CD4-positive, alpha-beta T cell (primary cell): Measurements from ENCODE around the gene EHMT2. TPM values are rescaled to one million over a fixed set of nuclear protein-coding genes. Genes with fewer than 3 reads are reported as not detected.
A peak's percentile ranks its signal among the peaks of the same experiment; 100 is the strongest.

Experiments
- ATAC-seq: fragments of 200-7000 bp; cut with Tn5 transposase; one replicate; pipeline ENCODE4 v1.10.0; 2022; ENCODE audit warnings: mild to moderate bottlenecking; ENCODE audit not compliant: poor library complexity
- CTCF ChIA-PET: fragments of 350-600 bp; sonication (Branson Sonifier 250); formaldehyde crosslinking; loops from one replicate; lab custom pipeline; 2021; ENCODE audit warnings: antibody characterized with exemption, inconsistent platforms; lab: Charles Lee
- POLR2A ChIA-PET: fragments of 350-600 bp; sonication (Branson Sonifier 250); formaldehyde crosslinking; loops from one replicate; lab custom pipeline; 2021; ENCODE audit warnings: antibody characterized with exemption, inconsistent platforms; lab: Charles Lee
- DNase-seq, 14 experiments: peaks; one replicate each; pipeline ENCODE4 v3.0.0-alpha.2; 2013 to 2020; ENCODE audit warnings: mixed read lengths in 2 of 14
- H3K27ac ChIP-seq, 2 donors: one replicate each; pipeline versions ENCODE4 v1.5.1 to v1.7.0; 2013; ENCODE audit warnings: low read length in 2 of 2, low read depth in 1 of 2, mild to moderate bottlenecking in 1 of 2
- H3K27me3 ChIP-seq, 2 experiments: 1 replicate in 1 of 2; 2 replicates in 1 of 2; pipeline versions ENCODE4 v1.6.1 to v1.7.0; 2013; ENCODE audit warnings: low read length in 2 of 2, control low read depth in 1 of 2, mild to moderate bottlenecking in 1 of 2, moderate library complexity in 1 of 2; ENCODE audit not compliant: insufficient read depth in 2 of 2, control insufficient read depth in 1 of 2
- H3K36me3 ChIP-seq: one replicate; pipeline ENCODE4 v1.6.1; 2013; ENCODE audit warnings: low read length, control low read depth; ENCODE audit not compliant: insufficient read depth
- H3K4me1 ChIP-seq: one replicate; pipeline ENCODE4 v1.6.1; 2013; ENCODE audit warnings: low read length, control low read depth; ENCODE audit not compliant: insufficient read depth
- H3K4me3 ChIP-seq: one replicate; pipeline ENCODE4 v1.5.1; 2013; ENCODE audit warnings: mild to moderate bottlenecking, low read length, moderate library complexity
- H3K9me3 ChIP-seq, 2 experiments: 1 replicate in 1 of 2; 2 replicates in 1 of 2; pipeline versions ENCODE4 v1.6.1 to v1.7.0; 2013; ENCODE audit warnings: low read length in 2 of 2, mild to moderate bottlenecking in 2 of 2, control low read depth in 1 of 2, moderate library complexity in 1 of 2; ENCODE audit not compliant: control insufficient read depth in 1 of 2, insufficient read depth in 1 of 2
- H3K27ac Mint-ChIP-seq: one replicate; pipeline ENCODE4 v1.8.0; 2020; ENCODE audit warnings: mixed read lengths
- H3K27me3 Mint-ChIP-seq: one replicate; pipeline ENCODE4 v1.8.0; 2021; ENCODE audit warnings: mixed read lengths
- H3K36me3 Mint-ChIP-seq: one replicate; pipeline ENCODE4 v1.8.0; 2021; ENCODE audit warnings: low read depth, mixed read lengths
- H3K4me1 Mint-ChIP-seq: one replicate; pipeline ENCODE4 v1.8.0; 2021; ENCODE audit warnings: low read depth, mixed read lengths
- H3K4me3 Mint-ChIP-seq: one replicate; pipeline ENCODE4 v1.8.0; 2020; ENCODE audit warnings: mild to moderate bottlenecking, mixed read lengths
- H3K9me3 Mint-ChIP-seq: one replicate; pipeline ENCODE4 v1.8.0; 2020; ENCODE audit warnings: mixed read lengths
- intact Hi-C, 2 experiments: fragments of 100-400 bp; cut with DNase I in 1 of 2; cut with micrococcal nuclease in 1 of 2; formaldehyde crosslinking; loops; one replicate each; pipeline versions ENCODE4 v1.15.1 to v1.9.0; 2023 to 2025; cut with DNase I, micrococcal nuclease
- total RNA-seq, 174 experiments: library from RNA in 2 of 174; stranded (reverse) in 2 of 174; gene quantifications; one replicate each; pipeline ENCODE4 v1.2.3 and lab custom pipeline; 2021 to 2026
- TF ChIP-seq, protein P1 (sequence below): fragments of 200-600 bp; IDR thresholded peaks from one replicate; pipeline ENCODE4 v1.8.0; 2022; ENCODE audit warnings: antibody characterized with exemption, mild to moderate bottlenecking

The EHMT2 gene
- total RNA-seq, 2 experiments from 2014 or later, result 36.3 to 36.6 TPM

DNA sequence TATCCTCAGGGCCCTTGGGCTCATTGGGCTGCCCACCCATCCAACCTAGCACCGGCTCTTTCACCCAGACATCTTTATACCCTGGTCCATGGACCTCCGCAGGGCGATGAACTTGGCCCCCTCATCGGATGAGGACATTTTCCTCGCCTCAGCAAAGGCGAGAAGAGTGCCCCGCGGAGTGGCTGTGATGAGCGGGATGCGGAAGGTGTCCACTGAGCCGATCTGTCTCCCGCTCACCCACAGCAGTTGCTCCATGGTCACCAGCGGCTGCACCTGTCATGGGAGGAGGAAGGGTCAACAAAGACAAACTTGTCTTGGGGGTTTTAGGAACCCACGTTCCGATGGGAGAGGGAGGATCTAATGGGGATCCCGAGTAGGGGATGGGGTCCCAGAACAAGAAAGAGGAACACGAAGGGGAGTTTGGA lies 35.6 kb downstream of the EHMT2 start:
- H3K4me1 Mint-ChIP-seq, result peaks cover 28% of the 10 kb centered on the region
- ChIA-PET CTCF (no interaction called here), POLR2A (interaction anchor here (1.4 to 2.9 kb wide), 12 partner anchors 18 to 1110 kb away, joined by 7 to 36 read pairs (median 11); partner anchors contain the start of genes BAG6, DDX39B, EHMT2 and MSH5)
- H3K9me3 Mint-ChIP-seq, result no peaks in the 10 kb centered on the region
- TF ChIP-seq, protein P1, sequence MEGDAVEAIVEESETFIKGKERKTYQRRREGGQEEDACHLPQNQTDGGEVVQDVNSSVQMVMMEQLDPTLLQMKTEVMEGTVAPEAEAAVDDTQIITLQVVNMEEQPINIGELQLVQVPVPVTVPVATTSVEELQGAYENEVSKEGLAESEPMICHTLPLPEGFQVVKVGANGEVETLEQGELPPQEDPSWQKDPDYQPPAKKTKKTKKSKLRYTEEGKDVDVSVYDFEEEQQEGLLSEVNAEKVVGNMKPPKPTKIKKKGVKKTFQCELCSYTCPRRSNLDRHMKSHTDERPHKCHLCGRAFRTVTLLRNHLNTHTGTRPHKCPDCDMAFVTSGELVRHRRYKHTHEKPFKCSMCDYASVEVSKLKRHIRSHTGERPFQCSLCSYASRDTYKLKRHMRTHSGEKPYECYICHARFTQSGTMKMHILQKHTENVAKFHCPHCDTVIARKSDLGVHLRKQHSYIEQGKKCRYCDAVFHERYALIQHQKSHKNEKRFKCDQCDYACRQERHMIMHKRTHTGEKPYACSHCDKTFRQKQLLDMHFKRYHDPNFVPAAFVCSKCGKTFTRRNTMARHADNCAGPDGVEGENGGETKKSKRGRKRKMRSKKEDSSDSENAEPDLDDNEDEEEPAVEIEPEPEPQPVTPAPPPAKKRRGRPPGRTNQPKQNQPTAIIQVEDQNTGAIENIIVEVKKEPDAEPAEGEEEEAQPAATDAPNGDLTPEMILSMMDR, result no peak
- Histone ChIP-seq H3K36me3 (peaks cover 36% of the 10 kb centered on the region), H3K4me1 (peaks cover 37% of the 10 kb centered on the region), H3K27me3 (no peaks in the 10 kb centered on the region), H3K4me3 (peak overlapping the region; percentile 99), H3K27ac (peak overlapping the region; percentile 75 to 94), H3K9me3 (no peaks in the 10 kb centered on the region)
- ATAC-seq, result no peak
- peak overlapping the region; percentile 88 for H3K4me3 Mint-ChIP-seq
- no peak for DNase-seq
- intact Hi-C loops, result loop anchor here (1.0 to 10.0 kb wide), 5 partner anchors 28 to 1433 kb away; partner anchors contain the start of genes BAG6 (in 1 of the 2), EHMT2 (in 1 of the 2) and RGL2 (in 1 of the 2)
- H3K27me3 Mint-ChIP-seq, result no peaks in the 10 kb centered on the region
- H3K27ac Mint-ChIP-seq, result peak overlapping the region; percentile 91
- peaks cover 41% of the 10 kb centered on the region for H3K36me3 Mint-ChIP-seq

DNA sequence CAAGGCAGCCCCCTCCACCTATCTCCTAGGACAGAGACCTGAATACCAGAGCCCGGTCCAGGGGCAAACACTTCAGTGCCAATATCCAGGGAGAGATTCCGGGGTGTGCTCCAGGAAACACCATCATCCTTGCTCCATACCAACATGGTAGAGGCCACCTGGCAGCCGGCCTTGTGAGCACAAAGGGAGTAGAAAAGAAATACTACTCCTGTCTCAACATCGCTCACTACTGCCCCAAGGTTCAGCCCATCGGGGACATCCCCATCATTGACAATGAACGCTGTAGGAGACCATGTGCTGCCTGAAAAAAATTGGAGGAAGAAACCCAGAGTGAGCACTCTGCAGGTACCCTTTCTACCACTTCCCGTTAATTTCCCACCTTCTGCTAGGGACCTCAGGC lies 36.3 kb downstream of the EHMT2 start:
- TF ChIP-seq, protein P1, result no peak
- Mint-ChIP-seq H3K4me1 (peaks cover 28% of the 10 kb centered on the region), H3K27ac (peak overlapping the region; percentile 91), H3K27me3 (no peaks in the 10 kb centered on the region), H3K4me3 (peak overlapping the region; percentile 88), H3K9me3 (no peaks in the 10 kb centered on the region), H3K36me3 (peaks cover 41% of the 10 kb centered on the region)
- Histone ChIP-seq H3K27me3 (no peaks in the 10 kb centered on the region), H3K27ac (no peak overlapping the region), H3K9me3 (no peaks in the 10 kb centered on the region), H3K4me3 (no peak overlapping the region), H3K4me1 (peaks cover 37% of the 10 kb centered on the region), H3K36me3 (peaks cover 39% of the 10 kb centered on the region)
- intact Hi-C loops, result loop anchor here in 1 of 2 experiments (2.0 to 10.0 kb wide), 2 partner anchors 36 to 1434 kb away; partner anchors contain the start of genes EHMT2 and RGL2
- CTCF ChIA-PET, result no interaction called here
- no peak for DNase-seq
- POLR2A ChIA-PET, result no interaction called here
- no peak for ATAC-seq

DNA sequence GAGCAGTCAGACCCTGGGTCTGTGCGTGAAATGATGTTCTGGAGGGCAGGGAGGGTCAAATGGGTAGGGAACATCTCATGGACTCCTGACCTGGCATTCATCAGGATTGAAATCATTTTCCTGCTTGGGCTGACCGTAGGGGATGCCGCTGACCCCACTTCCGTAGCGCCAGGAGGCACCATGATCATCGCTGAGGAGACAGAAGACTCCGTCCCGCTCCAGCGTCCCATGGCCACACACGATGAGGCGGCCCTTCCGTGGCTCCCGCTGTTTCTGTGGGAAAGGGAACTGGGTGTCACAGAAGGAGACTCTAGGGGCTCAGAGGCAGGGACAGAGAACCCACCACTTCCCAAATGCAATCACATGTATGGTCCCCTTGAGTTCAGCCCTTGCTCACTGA lies 37.1 kb downstream of the EHMT2 start:
- CTCF ChIA-PET, result no interaction called here
- Histone ChIP-seq H3K36me3 (peaks cover 39% of the 10 kb centered on the region), H3K4me1 (peaks cover 37% of the 10 kb centered on the region), H3K27me3 (no peaks in the 10 kb centered on the region), H3K9me3 (no peaks in the 10 kb centered on the region), H3K27ac (no peak overlapping the region), H3K4me3 (no peak overlapping the region)
- Mint-ChIP-seq H3K4me1 (peaks cover 28% of the 10 kb centered on the region), H3K4me3 (no peak overlapping the region), H3K27me3 (no peaks in the 10 kb centered on the region), H3K36me3 (peaks cover 41% of the 10 kb centered on the region), H3K9me3 (no peaks in the 10 kb centered on the region), H3K27ac (no peak overlapping the region)
- DNase-seq (no peak), ATAC-seq (no peak)
- intact Hi-C loops, result loop anchor here in 1 of 2 experiments (2.0 to 10.0 kb wide), 2 partner anchors 36 to 1434 kb away; partner anchors contain the start of genes EHMT2 and RGL2
- TF ChIP-seq, protein P1, result no peak
- POLR2A ChIA-PET, result no interaction called here
